MM.1S (cell line): Measurements from ENCODE around the gene APOO.

Experiments used
- DNase-seq: peaks from one replicate; pipeline ENCODE4 v3.0.0-alpha.2; 2015
- H2AFZ ChIP-seq: fragments of 300-600 bp; sonication (generic); 2 replicates; pipeline ENCODE4 v1.6.0; 2016; ENCODE audit warnings: antibody characterized with exemption, low read length
- H3F3A ChIP-seq: fragments of 300-600 bp; sonication (generic); 2 replicates; pipeline ENCODE4 v1.6.1; 2016; ENCODE audit warnings: mild to moderate bottlenecking, antibody characterized with exemption, low read length, moderate library complexity, mixed read lengths; ENCODE audit not compliant: insufficient read depth
- H3K27ac ChIP-seq: fragments of 300-600 bp; sonication (generic); 2 replicates; pipeline ENCODE4 v1.5.1; 2016; ENCODE audit warnings: mild to moderate bottlenecking, low read length
- H3K27me3 ChIP-seq: fragments of 300-600 bp; sonication (generic); replicated peaks from 2 replicates; pipeline ENCODE4 v1.6.0; 2016; ENCODE audit warnings: low read length; ENCODE audit not compliant: insufficient read depth
- H3K36me3 ChIP-seq: fragments of 300-600 bp; sonication (generic); replicated peaks from 2 replicates; pipeline ENCODE4 v1.6.1; 2016; ENCODE audit warnings: mild to moderate bottlenecking, low read length, mixed read lengths; ENCODE audit not compliant: insufficient read depth
- H3K4me1 ChIP-seq: fragments of 300-600 bp; sonication (generic); 2 replicates; pipeline ENCODE4 v1.6.1; 2016; ENCODE audit warnings: low read length, mixed read lengths
- H3K4me2 ChIP-seq: fragments of 300-600 bp; sonication (generic); 2 replicates; pipeline ENCODE4 v1.6.0; 2016; ENCODE audit warnings: low read depth, low read length
- H3K4me3 ChIP-seq: fragments of 300-600 bp; sonication (generic); 2 replicates; pipeline ENCODE4 v1.5.1; 2016; ENCODE audit warnings: low read length, mixed read lengths
- H3K79me2 ChIP-seq: fragments of 300-600 bp; sonication (generic); 2 replicates; pipeline ENCODE4 v1.6.1; 2016; ENCODE audit warnings: mixed run types, low read length, mixed read lengths
- H3K9ac ChIP-seq: fragments of 300-600 bp; sonication (generic); 2 replicates; pipeline ENCODE4 v1.6.1; 2016; ENCODE audit warnings: low read length, mixed read lengths
- H3K9me2 ChIP-seq: fragments of 300-600 bp; sonication (generic); replicated peaks from 2 replicates; pipeline ENCODE4 v1.6.1; 2016; ENCODE audit warnings: mild to moderate bottlenecking, low read length, mixed read lengths; ENCODE audit not compliant: insufficient read depth
- H3K9me3 ChIP-seq: fragments of 300-600 bp; sonication (generic); replicated peaks from 2 replicates; pipeline ENCODE4 v1.6.1; 2016; ENCODE audit warnings: mild to moderate bottlenecking, low read length, mixed read lengths; ENCODE audit not compliant: insufficient read depth
- H4K20me1 ChIP-seq: fragments of 300-600 bp; sonication (generic); 2 replicates; pipeline ENCODE4 v1.6.1; 2016; ENCODE audit warnings: mild to moderate bottlenecking, low read length, moderate library complexity, mixed read lengths; ENCODE audit not compliant: insufficient read depth
- EZH2 ChIP-seq: fragments of 300-600 bp; sonication (generic); optimal IDR thresholded peaks from 2 replicates; pipeline ENCODE3; 2017; ENCODE audit warnings: low read depth, mild to moderate bottlenecking, antibody characterized with exemption, low read length, mixed read lengths
- EZH2phosphoT487 ChIP-seq: fragments of 300-600 bp; sonication (generic); IDR thresholded peaks from 2 replicates; pipeline ENCODE4 v1.6.1; 2018; ENCODE audit warnings: antibody characterized with exemption, low read length
- TF ChIP-seq, protein P1 (sequence below): fragments of 300-600 bp; sonication (generic); IDR thresholded peaks from 2 replicates; pipeline ENCODE4 v1.5.1; 2016; ENCODE audit warnings: antibody characterized with exemption, low read length, mixed read lengths

APOO gene

DNA sequence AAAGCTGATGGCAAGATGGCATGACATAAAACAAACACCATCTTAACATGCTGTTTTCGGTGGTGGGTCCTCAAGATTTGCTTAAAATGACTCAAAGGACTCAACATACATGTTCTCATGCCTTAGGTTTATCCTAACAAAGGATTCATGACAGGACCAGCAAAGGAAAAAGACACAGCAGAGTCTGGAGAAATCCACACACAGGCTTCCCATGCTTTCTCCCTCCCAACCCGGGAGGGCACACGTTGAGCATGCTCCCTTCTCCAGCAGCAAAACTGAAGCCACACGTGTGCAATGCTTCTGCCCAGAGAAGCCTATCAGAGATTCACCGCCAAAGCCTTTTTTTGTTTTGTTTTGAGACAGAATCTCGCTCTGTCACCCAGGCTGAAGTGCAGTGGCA lies 84.9 kb downstream of the APOO start:
- H3F3A ChIP-seq: no peaks in the 10 kb centered on the region
- H3K4me2 ChIP-seq: no peak overlapping the region
- H3K4me1 ChIP-seq: 0 out of 2 replicates have a peak, but pooled peaks cover 3% of the 10 kb centered on the region
- TF ChIP-seq EZH2phosphoT487: no peak
- TF ChIP-seq, protein P1, sequence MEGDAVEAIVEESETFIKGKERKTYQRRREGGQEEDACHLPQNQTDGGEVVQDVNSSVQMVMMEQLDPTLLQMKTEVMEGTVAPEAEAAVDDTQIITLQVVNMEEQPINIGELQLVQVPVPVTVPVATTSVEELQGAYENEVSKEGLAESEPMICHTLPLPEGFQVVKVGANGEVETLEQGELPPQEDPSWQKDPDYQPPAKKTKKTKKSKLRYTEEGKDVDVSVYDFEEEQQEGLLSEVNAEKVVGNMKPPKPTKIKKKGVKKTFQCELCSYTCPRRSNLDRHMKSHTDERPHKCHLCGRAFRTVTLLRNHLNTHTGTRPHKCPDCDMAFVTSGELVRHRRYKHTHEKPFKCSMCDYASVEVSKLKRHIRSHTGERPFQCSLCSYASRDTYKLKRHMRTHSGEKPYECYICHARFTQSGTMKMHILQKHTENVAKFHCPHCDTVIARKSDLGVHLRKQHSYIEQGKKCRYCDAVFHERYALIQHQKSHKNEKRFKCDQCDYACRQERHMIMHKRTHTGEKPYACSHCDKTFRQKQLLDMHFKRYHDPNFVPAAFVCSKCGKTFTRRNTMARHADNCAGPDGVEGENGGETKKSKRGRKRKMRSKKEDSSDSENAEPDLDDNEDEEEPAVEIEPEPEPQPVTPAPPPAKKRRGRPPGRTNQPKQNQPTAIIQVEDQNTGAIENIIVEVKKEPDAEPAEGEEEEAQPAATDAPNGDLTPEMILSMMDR: no peak
- DNase-seq: no peak
- H3K27ac ChIP-seq: no peak overlapping the region
- H3K9me3 ChIP-seq: no peaks in the 10 kb centered on the region
- no peaks in the 10 kb centered on the region for H3K79me2 ChIP-seq
- no peaks in the 10 kb centered on the region for H3K36me3 ChIP-seq
- H4K20me1 ChIP-seq: no peaks in the 10 kb centered on the region
- no peak overlapping the region for H3K4me3 ChIP-seq
- H3K27me3 ChIP-seq: no peaks in the 10 kb centered on the region
- H2AFZ ChIP-seq: no peak overlapping the region
- H3K9me2 ChIP-seq: no peaks in the 10 kb centered on the region
- no peak overlapping the region for H3K9ac ChIP-seq

DNA sequence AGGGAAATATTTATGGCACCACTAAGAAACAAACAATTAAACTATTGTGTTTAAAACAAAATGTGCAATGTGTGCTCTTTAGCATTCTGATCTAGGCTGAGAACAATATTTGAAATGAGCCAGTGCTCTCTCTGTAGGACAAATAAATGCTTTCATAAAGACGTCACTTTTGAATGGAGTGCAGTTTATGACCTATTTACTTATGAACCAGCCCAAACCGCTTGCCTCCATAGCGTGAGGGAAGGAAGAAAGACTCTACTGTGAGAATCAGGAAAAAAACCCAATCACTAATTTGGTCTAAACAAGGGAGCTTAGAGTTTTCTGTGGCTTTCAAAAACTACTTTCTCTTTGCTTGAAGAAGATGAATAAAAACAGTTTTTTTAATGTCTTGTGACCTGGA lies 85.3 kb downstream of the APOO start:
- H3K9me2 ChIP-seq: no peaks in the 10 kb centered on the region
- H3K79me2 ChIP-seq: no peaks in the 10 kb centered on the region
- no peak overlapping the region for H3K4me2 ChIP-seq
- 0 out of 2 replicates have a peak, but pooled peaks cover 3% of the 10 kb centered on the region for H3K4me1 ChIP-seq
- H4K20me1 ChIP-seq: no peaks in the 10 kb centered on the region
- DNase-seq: no peak
- no peak overlapping the region for H3K9ac ChIP-seq
- H2AFZ ChIP-seq: no peak overlapping the region
- no peaks in the 10 kb centered on the region for H3K27me3 ChIP-seq
- no peak overlapping the region for H3K27ac ChIP-seq
- TF ChIP-seq EZH2 (no peak), EZH2phosphoT487 (no peak)
- TF ChIP-seq, protein P1: no peak
- H3F3A ChIP-seq: no peaks in the 10 kb centered on the region
- no peaks in the 10 kb centered on the region for H3K9me3 ChIP-seq
- no peak overlapping the region for H3K4me3 ChIP-seq
- no peaks in the 10 kb centered on the region for H3K36me3 ChIP-seq

DNA sequence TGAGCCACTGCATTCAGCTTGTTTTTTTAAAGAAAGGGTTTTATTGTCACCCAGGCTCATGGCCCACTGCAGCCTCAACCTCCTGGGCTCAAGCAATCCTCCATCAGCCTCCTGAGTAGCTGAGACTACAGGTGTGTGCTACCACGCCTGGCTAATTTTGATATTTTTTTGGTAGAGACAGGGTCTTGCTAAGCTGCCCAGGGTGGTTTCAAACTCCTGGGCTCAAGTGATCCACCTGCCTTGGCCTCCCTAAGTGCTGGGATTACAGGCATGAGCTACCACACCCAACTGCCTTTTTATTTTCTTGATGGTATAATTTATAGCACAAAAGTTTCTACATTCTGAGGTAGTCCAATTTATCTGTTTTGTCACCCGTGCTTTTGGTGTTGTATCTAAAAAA lies 85.9 kb downstream of the APOO start:
- no peaks in the 10 kb centered on the region for H3K36me3 ChIP-seq
- H3K9ac ChIP-seq: no peak overlapping the region
- DNase-seq: no peak
- no peaks in the 10 kb centered on the region for H3K9me2 ChIP-seq
- H3K4me3 ChIP-seq: no peak overlapping the region
- H3K4me1 ChIP-seq: 0 out of 2 replicates have a peak, but pooled peaks cover 3% of the 10 kb centered on the region
- no peaks in the 10 kb centered on the region for H3K27me3 ChIP-seq
- H3K4me2 ChIP-seq: no peak overlapping the region
- H3K79me2 ChIP-seq: no peaks in the 10 kb centered on the region
- H3F3A ChIP-seq: no peaks in the 10 kb centered on the region
- no peaks in the 10 kb centered on the region for H4K20me1 ChIP-seq
- TF ChIP-seq, protein P1: no peak
- TF ChIP-seq EZH2 (no peak), EZH2phosphoT487 (no peak)
- no peak overlapping the region for H2AFZ ChIP-seq
- H3K9me3 ChIP-seq: no peaks in the 10 kb centered on the region
- no peak overlapping the region for H3K27ac ChIP-seq
